HCT116 (cell line): ENCODE results near the gene BTBD16. TPM values are rescaled to one million over a fixed set of nuclear protein-coding genes. Genes with fewer than 3 reads are reported as not detected.

Experiments used
- ATAC-seq: fragments of 200-7000 bp; cut with Tn5 transposase; 2 replicates; pipeline ENCODE4 v1.9.1; 2020; ENCODE audit warnings: mild to moderate bottlenecking, moderate library complexity
- BruUV-seq: library from RNA; stranded (reverse); fragments of 400-500 nt; replicated peaks from 2 replicates; lab custom pipeline; 2021; lab: Mats Ljungman, UMichigan
- CTCF ChIA-PET: fragments of 300-600 bp; sonication (Branson Sonifier 250); formaldehyde crosslinking; loops from one replicate; lab custom pipeline; 2021; ENCODE audit warnings: antibody characterized with exemption; lab: Charles Lee
- POLR2A ChIA-PET: fragments of 300-600, 350-600 bp; sonication (Branson Sonifier 250); formaldehyde crosslinking; loops from one replicate; lab custom pipeline; 2021; ENCODE audit warnings: antibody characterized with exemption; lab: Charles Lee
- RAD21 ChIA-PET, 2 experiments: fragments of 300-600 bp; sonication (Branson Sonifier 250); formaldehyde crosslinking; loops; one replicate each; lab custom pipeline; 2023; ENCODE audit warnings: low total read pairs in 2 of 2; ENCODE audit not compliant: uncharacterized antibody in 2 of 2, unreplicated experiment in 2 of 2, low non-redundant PET in 1 of 2; lab: Charles Lee
- DNase-seq: peaks from one replicate; pipeline ENCODE4 v3.0.0-alpha.2; 2010; ENCODE audit warnings: low read depth, low spot score
- H2AFZ ChIP-seq: fragments of 200-600 bp; shearing (Covaris generic), sonication (generic); 2 replicates; pipeline ENCODE4 v1.6.1; 2017; ENCODE audit warnings: low read depth, mixed run types, mixed read lengths, antibody characterized with exemption, low read length; ENCODE audit not compliant: poor library complexity, severe bottlenecking
- H3K27ac ChIP-seq: 2 replicates; pipeline ENCODE4 v1.5.1; 2012; ENCODE audit warnings: low read depth, low read length
- H3K27me3 ChIP-seq: fragments of 200-600 bp; sonication (generic); 2 replicates; pipeline ENCODE4 v1.6.1; 2016; ENCODE audit warnings: mixed run types, low read length, mixed read lengths; ENCODE audit not compliant: insufficient read depth
- H3K36me3 ChIP-seq, 2 experiments: fragments of 200-500 bp in 1 of 2; fragments of 200-600 bp in 1 of 2; sonication (Bioruptor generic) in 1 of 2; sonication (generic) in 1 of 2; 2 replicates each; pipeline versions ENCODE4 v1.5.1 to v1.6.1; 2014 to 2016; ENCODE audit warnings: low read length in 2 of 2, inconsistent platforms in 1 of 2, mixed read lengths in 1 of 2, mixed run types in 1 of 2; ENCODE audit not compliant: insufficient read depth in 2 of 2, control insufficient read depth in 1 of 2
- H3K4me1 ChIP-seq, 2 experiments: fragments of 200-600 bp in 1 of 2; sonication (generic) in 1 of 2; 2 replicates each; pipeline versions ENCODE4 v1.5.1 to v1.6.1; 2012 to 2017; ENCODE audit warnings: low read length in 2 of 2, inconsistent platforms in 1 of 2, mild to moderate bottlenecking in 1 of 2, mixed read lengths in 1 of 2, mixed run types in 1 of 2, moderate library complexity in 1 of 2; ENCODE audit not compliant: insufficient read depth in 2 of 2, control insufficient read depth in 1 of 2
- H3K4me2 ChIP-seq: fragments of 200-600 bp; sonication (generic); 2 replicates; pipeline ENCODE4 v1.6.1; 2017; ENCODE audit warnings: mixed run types, low read length, mixed read lengths
- H3K4me3 ChIP-seq, 2 experiments: fragments of 200-600 bp in 1 of 2; sonication (generic) in 1 of 2; replicated peaks in 1 of 2; 2 replicates each; pipeline ENCODE4 v1.5.1; 2011 to 2016; ENCODE audit warnings: low read length in 2 of 2, control low read depth in 1 of 2, low read depth in 1 of 2, mild to moderate bottlenecking in 1 of 2, mixed read lengths in 1 of 2, mixed run types in 1 of 2
- H3K79me2 ChIP-seq: fragments of 200-600 bp; sonication (generic); 2 replicates; pipeline ENCODE4 v1.6.1; 2017; ENCODE audit warnings: mild to moderate bottlenecking, mixed run types, low read length, moderate library complexity, mixed read lengths; ENCODE audit not compliant: insufficient read depth
- H3K9ac ChIP-seq: fragments of 200-600 bp; sonication (generic); 2 replicates; pipeline ENCODE4 v1.6.1; 2016; ENCODE audit warnings: low read length, mixed read lengths
- H3K9me2 ChIP-seq: fragments of 200-600 bp; sonication (generic), shearing (Covaris generic); 2 replicates; pipeline ENCODE4 v1.6.1; 2017; ENCODE audit warnings: mixed run types, mild to moderate bottlenecking, moderate library complexity; ENCODE audit not compliant: insufficient read depth
- H3K9me3 ChIP-seq, 2 experiments: fragments of 200-500 bp in 1 of 2; fragments of 200-600 bp in 1 of 2; sonication (Bioruptor generic) in 1 of 2; sonication (generic) in 1 of 2; 2 replicates each; pipeline ENCODE4 v1.6.1; 2014 to 2017; ENCODE audit warnings: low read length in 2 of 2, mixed read lengths in 2 of 2, inconsistent platforms in 1 of 2, low read depth in 1 of 2, mild to moderate bottlenecking in 1 of 2, mixed run types in 1 of 2, moderate library complexity in 1 of 2; ENCODE audit not compliant: control insufficient read depth in 1 of 2, insufficient read depth in 1 of 2
- H4K20me1 ChIP-seq: fragments of 200-600 bp; sonication (generic), shearing (Covaris generic); 2 replicates; pipeline ENCODE4 v1.6.1; 2017; ENCODE audit warnings: mixed run types, mild to moderate bottlenecking, moderate library complexity; ENCODE audit not compliant: insufficient read depth
- EGR1 ChIP-seq: IDR thresholded peaks from 2 replicates; pipeline ENCODE4 v1.6.1; 2012; ENCODE audit warnings: low read depth
- FOSL1 ChIP-seq: IDR thresholded peaks from 2 replicates; pipeline ENCODE4 v1.6.1; 2012; ENCODE audit warnings: low read depth
- JUND ChIP-seq: IDR thresholded peaks from 2 replicates; pipeline ENCODE4 v1.6.1; 2012
- MAX ChIP-seq: IDR thresholded peaks from 2 replicates; pipeline ENCODE4 v1.6.1; 2012
- REST ChIP-seq: IDR thresholded peaks from 2 replicates; pipeline ENCODE4 v1.6.1; 2012; ENCODE audit warnings: low read depth
- SIN3A ChIP-seq: IDR thresholded peaks from 2 replicates; pipeline ENCODE4 v1.6.1; 2012; ENCODE audit warnings: low read depth
- SRF ChIP-seq: IDR thresholded peaks from 2 replicates; pipeline ENCODE4 v1.6.1; 2012; ENCODE audit warnings: low read depth
- TCF7L2 ChIP-seq: IDR thresholded peaks from 2 replicates; pipeline ENCODE4 v1.7.0; 2011; ENCODE audit warnings: borderline replicate concordance, inconsistent platforms; ENCODE audit not compliant: insufficient read depth, insufficient read length; ENCODE audit errors: extremely low read depth
- ZBTB33 ChIP-seq: IDR thresholded peaks from 2 replicates; pipeline ENCODE4 v1.6.1; 2011; ENCODE audit warnings: mild to moderate bottlenecking, low read length, moderate library complexity; ENCODE audit not compliant: insufficient replicate concordance; ENCODE audit errors: extremely low read depth
- ZNF274 ChIP-seq: fragments of 200-500 bp; sonication (Bioruptor generic); IDR thresholded peaks from 2 replicates; pipeline ENCODE4 v1.6.1; 2014; ENCODE audit warnings: mild to moderate bottlenecking, low read depth, low read length, inconsistent platforms
- intact Hi-C: fragments of 100-400 bp; cut with micrococcal nuclease; formaldehyde crosslinking; loops from 2 replicates; pipeline ENCODE4 v1.10.0; 2022
- total RNA-seq: library from RNA; stranded (reverse); gene quantifications from one replicate; pipeline ENCODE4 v1.2.1, GENCODE V29; 2021; ENCODE audit not compliant: unreplicated experiment

The BTBD16 gene
- total RNA-seq, 1 experiment from 2014 or later: 0.27 TPM

- Histone ChIP-seq H3K79me2 (no peaks in the 10 kb centered on the region), H3K4me1 (no peaks in the 10 kb centered on the region), H3K4me2 (no peak overlapping the region), H3K4me3 (no peak overlapping the region), H3K36me3 (peaks cover 0 to 5% of the 10 kb centered on the region in 2 experiments; a peak in 1 of 4 replicates), H3K9me2 (no peaks in the 10 kb centered on the region), H3K9ac (no peak overlapping the region), H3K27ac (no peak overlapping the region), H2AFZ (no peak overlapping the region), H4K20me1 (no peaks in the 10 kb centered on the region), H3K9me3 (no peaks in the 10 kb centered on the region), H3K27me3 (no peaks in the 10 kb centered on the region)
- CTCF ChIA-PET: interaction anchor here (1.0 kb wide), 1 partner anchor 31 kb away, joined by 3 read pairs; no protein-coding TSS in a partner anchor
- no peak for DNase-seq
- RAD21 ChIA-PET: no interaction called here
- no peak for ATAC-seq
- intact Hi-C loops: no loop called here
- BruUV-seq: no TSS peak
- POLR2A ChIA-PET: no interaction called here
- no peak for TF ChIP-seq ZBTB33
- no peak for TF ChIP-seq JUND
- TF ChIP-seq MAX: no peak
Observed at GRCh38 chr10:122237331-122237990, 33.6 kb upstream of the BTBD16 start.

- no peaks in the 10 kb centered on the region for H3K27me3 ChIP-seq
- H3K79me2 ChIP-seq: no peaks in the 10 kb centered on the region
- ChIA-PET POLR2A (no interaction called here), RAD21 (interaction anchor here in 1 of 2 experiments (0.5 kb wide), 1 partner anchor 326 kb away, joined by 3 read pairs; no protein-coding TSS in a partner anchor), CTCF (interaction anchor here (0.6 kb wide), 1 partner anchor 28 kb away, joined by 3 read pairs; no protein-coding TSS in a partner anchor)
- no peak overlapping the region for H3K4me2 ChIP-seq
- no peaks in the 10 kb centered on the region for H4K20me1 ChIP-seq
- H3K9ac ChIP-seq: no peak overlapping the region
- no peaks in the 10 kb centered on the region for H3K9me3 ChIP-seq
- DNase-seq (no peak), ATAC-seq (no peak)
- intact Hi-C loops: no loop called here
- BruUV-seq: no TSS peak
- H3K9me2 ChIP-seq: no peaks in the 10 kb centered on the region
- no peak overlapping the region for H3K4me3 ChIP-seq
- no peak overlapping the region for H2AFZ ChIP-seq
- peaks cover 0 to 5% of the 10 kb centered on the region in 2 experiments; a peak in 1 of 4 replicates for H3K36me3 ChIP-seq
- H3K4me1 ChIP-seq: no peaks in the 10 kb centered on the region
- no peak overlapping the region for H3K27ac ChIP-seq
- TF ChIP-seq ZNF274: no peak
- no peak for TF ChIP-seq MAX
- TF ChIP-seq TCF7L2: no peak
- TF ChIP-seq SRF: no peak
- TF ChIP-seq SIN3A: no peak
- TF ChIP-seq REST: no peak
- no peak for TF ChIP-seq EGR1
- no peak for TF ChIP-seq FOSL1
Observed at GRCh38 chr10:122239578-122240257, 31.4 kb upstream of the BTBD16 start.
